Measurements from ENCODE around the gene FFAR2. TPM values are rescaled to one million over a fixed set of nuclear protein-coding genes. Genes with fewer than 3 reads are reported as not detected.

FFAR2 gene
- total RNA-seq, 2 donors from 2014 or later = 0.92 TPM; not detected in 1

GRCh38 chr19:35476149-35476548 lies 28.1 kb downstream of the FFAR2 start:
- H3K36me3 ChIP-seq = no peaks in the 10 kb centered on the region
- H3K27me3 ChIP-seq (replicated peaks; ENCODE audit: insufficient read depth) = no peaks in the 10 kb centered on the region
- no peaks in the 10 kb centered on the region for H3K4me1 ChIP-seq (ENCODE audit: control insufficient read depth in 1 of 2, low read depth in 2 of 2)
- no peak overlapping the region for H3K4me3 ChIP-seq
- DNase-seq (ENCODE audit: low spot score) (no peak), ATAC-seq (ENCODE audit: insufficient number of reproducible peaks, low FRiP score, low read depth) (no peak)
- TF ChIP-seq CTCF (IDR thresholded peaks at IDR 0.05) = no peak
- no peak overlapping the region for H3K27ac ChIP-seq
- no peaks in the 10 kb centered on the region for H3K9me3 ChIP-seq

- Histone ChIP-seq H3K9me3 (no peaks in the 10 kb centered on the region), H3K27ac (no peak overlapping the region), H3K36me3 (no peaks in the 10 kb centered on the region), H3K4me1 (ENCODE audit: control insufficient read depth in 1 of 2, low read depth in 2 of 2) (no peaks in the 10 kb centered on the region), H3K4me3 (no peak overlapping the region), H3K27me3 (replicated peaks; ENCODE audit: insufficient read depth) (no peaks in the 10 kb centered on the region)
- no peak for TF ChIP-seq CTCF (IDR thresholded peaks at IDR 0.05)
- DNase-seq (ENCODE audit: low spot score) (no peak), ATAC-seq (ENCODE audit: insufficient number of reproducible peaks, low FRiP score, low read depth) (no peak)
Measured at GRCh38 chr19:35478794-35479677, 31.0 kb downstream of the FFAR2 start.

- Histone ChIP-seq H3K27me3 (replicated peaks; ENCODE audit: insufficient read depth) (no peaks in the 10 kb centered on the region), H3K4me3 (no peak overlapping the region), H3K36me3 (no peaks in the 10 kb centered on the region), H3K27ac (no peak overlapping the region), H3K9me3 (no peaks in the 10 kb centered on the region), H3K4me1 (ENCODE audit: control insufficient read depth in 1 of 2, low read depth in 2 of 2) (no peaks in the 10 kb centered on the region)
- no peak for ATAC-seq (ENCODE audit: insufficient number of reproducible peaks, low FRiP score, low read depth)
- DNase-seq (ENCODE audit: low spot score) = no peak
- no peak for TF ChIP-seq CTCF (IDR thresholded peaks at IDR 0.05)
Measured at GRCh38 chr19:35483089-35483488, 35.0 kb downstream of the FFAR2 start.

GRCh38 chr19:35484252-35485036 lies 36.4 kb downstream of the FFAR2 start:
- no peak for ATAC-seq (ENCODE audit: insufficient number of reproducible peaks, low FRiP score, low read depth)
- Histone ChIP-seq H3K9me3 (no peaks in the 10 kb centered on the region), H3K4me1 (ENCODE audit: control insufficient read depth in 1 of 2, low read depth in 2 of 2) (no peaks in the 10 kb centered on the region), H3K27ac (no peak overlapping the region), H3K36me3 (no peaks in the 10 kb centered on the region), H3K4me3 (no peak overlapping the region), H3K27me3 (replicated peaks; ENCODE audit: insufficient read depth) (no peaks in the 10 kb centered on the region)
- TF ChIP-seq CTCF (IDR thresholded peaks at IDR 0.05) = no peak
- no peak for DNase-seq (ENCODE audit: low spot score)

- Histone ChIP-seq H3K4me3 (no peak overlapping the region), H3K36me3 (no peaks in the 10 kb centered on the region), H3K9me3 (no peaks in the 10 kb centered on the region), H3K4me1 (ENCODE audit: control insufficient read depth in 1 of 2, low read depth in 2 of 2) (no peaks in the 10 kb centered on the region), H3K27ac (no peak overlapping the region), H3K27me3 (replicated peaks; ENCODE audit: insufficient read depth) (no peaks in the 10 kb centered on the region)
- ATAC-seq (ENCODE audit: insufficient number of reproducible peaks, low FRiP score, low read depth) = no peak
- DNase-seq (ENCODE audit: low spot score) = no peak
- TF ChIP-seq CTCF (IDR thresholded peaks at IDR 0.05) = no peak
Measured at GRCh38 chr19:35486268-35486708, 38.2 kb downstream of the FFAR2 start.

Measured in thoracic aorta (tissue), 2 donors.